Choroid plexus epithelial cell (primary cell): ENCODE data around the gene SLC35F1.
"Not testable (repeated sequence)": the region's sequence is repeated elsewhere in the genome, so short reads cannot be mapped to it uniquely, and the experiment has no call there.

Source experiments
- DNase-seq: peaks from one replicate; pipeline ENCODE4 v3.0.0-alpha.2; 2010; ENCODE audit warnings: low read depth
- H3K4me3 ChIP-seq: 2 replicates; pipeline ENCODE4 v1.5.1; 2011; ENCODE audit warnings: low read depth, mild to moderate bottlenecking, control low read depth, low read length, moderate library complexity
- TF ChIP-seq, protein P1 (sequence below): conservative IDR thresholded peaks from 2 replicates; pipeline ENCODE4 v1.5.1; 2011; ENCODE audit warnings: low read depth, mild to moderate bottlenecking, control low read depth, inconsistent platforms, low read length, moderate library complexity

SLC35F1 gene

DNA sequence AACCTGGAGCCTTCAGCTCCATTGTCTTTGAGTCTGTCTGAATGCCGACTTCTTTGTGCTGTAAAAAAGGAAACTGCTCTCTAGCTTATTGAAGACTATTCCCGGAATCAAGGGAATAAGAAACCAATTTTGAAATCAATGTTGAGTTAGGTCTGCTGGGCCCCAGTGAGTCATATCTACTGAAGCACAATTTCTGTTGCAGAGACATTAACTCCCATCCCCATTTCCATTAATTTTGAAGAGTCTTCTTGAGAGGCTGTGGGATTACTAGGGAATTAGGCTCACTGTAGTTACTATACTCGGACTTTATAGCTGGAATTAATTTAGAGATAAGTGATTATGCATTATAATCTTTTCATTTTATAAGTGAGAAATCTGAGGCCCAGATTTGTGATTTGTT is 116.7 kb downstream of the SLC35F1 start:
- TF ChIP-seq, protein P1, sequence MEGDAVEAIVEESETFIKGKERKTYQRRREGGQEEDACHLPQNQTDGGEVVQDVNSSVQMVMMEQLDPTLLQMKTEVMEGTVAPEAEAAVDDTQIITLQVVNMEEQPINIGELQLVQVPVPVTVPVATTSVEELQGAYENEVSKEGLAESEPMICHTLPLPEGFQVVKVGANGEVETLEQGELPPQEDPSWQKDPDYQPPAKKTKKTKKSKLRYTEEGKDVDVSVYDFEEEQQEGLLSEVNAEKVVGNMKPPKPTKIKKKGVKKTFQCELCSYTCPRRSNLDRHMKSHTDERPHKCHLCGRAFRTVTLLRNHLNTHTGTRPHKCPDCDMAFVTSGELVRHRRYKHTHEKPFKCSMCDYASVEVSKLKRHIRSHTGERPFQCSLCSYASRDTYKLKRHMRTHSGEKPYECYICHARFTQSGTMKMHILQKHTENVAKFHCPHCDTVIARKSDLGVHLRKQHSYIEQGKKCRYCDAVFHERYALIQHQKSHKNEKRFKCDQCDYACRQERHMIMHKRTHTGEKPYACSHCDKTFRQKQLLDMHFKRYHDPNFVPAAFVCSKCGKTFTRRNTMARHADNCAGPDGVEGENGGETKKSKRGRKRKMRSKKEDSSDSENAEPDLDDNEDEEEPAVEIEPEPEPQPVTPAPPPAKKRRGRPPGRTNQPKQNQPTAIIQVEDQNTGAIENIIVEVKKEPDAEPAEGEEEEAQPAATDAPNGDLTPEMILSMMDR = no peak

DNA sequence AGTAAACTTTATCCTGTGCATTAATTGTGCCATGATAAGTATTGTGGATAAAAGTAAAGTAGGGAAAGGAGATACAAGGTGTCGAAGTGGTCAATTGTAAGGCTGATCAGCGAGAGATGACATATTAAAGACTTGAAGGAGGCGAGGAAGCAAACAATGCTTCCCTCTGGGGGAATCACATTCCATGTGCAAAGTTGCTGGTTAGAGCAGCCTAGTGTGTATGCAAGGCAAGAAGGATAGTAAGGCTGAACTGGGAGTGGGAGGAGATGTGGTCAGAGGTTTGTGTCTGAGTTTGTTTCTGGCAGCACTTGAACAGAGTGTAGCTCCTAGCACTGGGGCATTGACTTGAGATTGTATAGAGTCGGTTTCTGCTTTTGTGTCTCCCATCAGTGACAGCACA is 122.9 kb downstream of the SLC35F1 start:
- H3K4me3 ChIP-seq = no peak overlapping the region
- TF ChIP-seq, protein P1 = no peak
- DNase-seq = no peak

More for the DNA sequence above, 116.7 kb downstream of the SLC35F1 start:
- no peak for DNase-seq
- no peak overlapping the region for H3K4me3 ChIP-seq

DNA sequence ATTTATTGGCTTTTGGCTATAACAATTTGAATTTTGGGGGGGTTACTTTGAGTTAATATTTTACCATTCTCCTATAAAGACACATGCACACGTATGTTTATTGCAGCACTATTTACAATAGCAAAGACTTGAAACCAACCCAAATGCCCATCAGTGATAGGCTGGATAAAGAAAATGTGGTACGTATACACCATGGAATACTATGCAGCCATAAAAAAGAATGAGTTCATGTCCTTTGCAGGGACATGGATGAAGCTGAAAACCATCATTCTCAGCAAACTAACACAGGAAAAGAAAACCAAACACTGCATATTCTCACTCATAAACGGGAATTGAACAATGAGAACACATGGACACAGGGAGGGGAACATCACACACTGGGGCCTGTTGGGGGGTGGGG is 130.4 kb downstream of the SLC35F1 start:
- DNase-seq, H3K4me3 ChIP-seq: not testable (repeated sequence)

DNA sequence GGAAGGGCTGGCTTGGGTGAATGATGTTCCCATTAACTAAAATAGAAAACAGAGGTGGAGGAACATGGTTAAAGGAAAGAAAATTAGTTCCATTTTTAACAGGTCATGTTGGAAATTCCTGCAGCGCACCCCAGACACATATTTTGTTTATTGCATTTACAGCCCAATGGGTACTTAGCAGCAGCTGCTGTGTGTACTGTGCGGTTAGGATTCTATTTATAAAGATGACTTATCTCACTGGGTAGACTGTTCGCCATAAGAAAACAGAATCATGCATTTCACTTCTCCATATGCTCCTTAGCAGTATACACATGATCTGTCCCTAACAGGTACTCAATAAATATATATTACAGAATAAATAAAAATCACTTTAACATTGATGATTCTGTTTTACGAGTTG is 135.8 kb downstream of the SLC35F1 start:
- TF ChIP-seq, protein P1 = no peak
- H3K4me3 ChIP-seq = no peak overlapping the region

DNA sequence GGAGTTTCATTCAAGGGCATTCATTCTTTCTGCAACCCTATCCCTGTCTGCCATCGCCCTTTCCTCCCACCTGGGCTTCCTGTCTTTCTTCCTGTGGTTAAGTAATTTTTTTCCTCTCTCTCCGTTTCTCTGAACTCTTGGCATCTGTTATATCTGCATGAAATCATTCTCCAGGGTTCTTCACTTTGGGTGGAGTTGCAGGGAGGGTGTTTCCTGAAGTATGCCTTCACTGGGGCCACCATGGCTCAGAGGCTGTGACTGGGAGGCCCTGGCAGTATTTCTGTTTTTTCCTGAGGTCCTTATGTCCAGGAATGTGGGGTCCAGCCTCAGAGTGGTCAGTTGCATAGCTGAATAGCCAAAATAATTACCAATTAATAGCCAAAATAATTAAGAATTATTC is 137.2 kb downstream of the SLC35F1 start:
- DNase-seq = no peak
- TF ChIP-seq, protein P1 = no peak

More for the DNA sequence above, 135.8 kb downstream of the SLC35F1 start:
- no peak for DNase-seq

DNA sequence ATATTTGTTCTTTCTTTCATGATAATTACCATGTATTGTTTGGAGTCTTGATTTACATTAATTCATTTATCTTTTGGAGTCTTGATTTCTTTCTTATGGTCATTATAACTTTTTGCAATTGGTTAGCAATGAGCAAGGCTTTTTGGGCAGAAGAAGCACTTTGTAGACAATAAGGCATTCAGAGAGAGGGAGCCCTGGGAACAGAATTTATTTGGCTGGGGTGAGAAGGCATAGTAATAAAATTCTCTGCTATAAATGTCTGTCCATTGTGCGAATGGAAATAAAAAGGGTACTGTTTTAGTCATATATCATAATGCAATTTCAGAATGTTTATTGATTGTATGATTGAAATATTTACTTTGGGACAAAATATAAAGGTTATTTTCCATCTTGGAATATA is 147.0 kb downstream of the SLC35F1 start:
- H3K4me3 ChIP-seq = no peak overlapping the region
- TF ChIP-seq, protein P1 = no peak
- DNase-seq = no peak

More for the DNA sequence above, 137.2 kb downstream of the SLC35F1 start:
- no peak overlapping the region for H3K4me3 ChIP-seq

DNA sequence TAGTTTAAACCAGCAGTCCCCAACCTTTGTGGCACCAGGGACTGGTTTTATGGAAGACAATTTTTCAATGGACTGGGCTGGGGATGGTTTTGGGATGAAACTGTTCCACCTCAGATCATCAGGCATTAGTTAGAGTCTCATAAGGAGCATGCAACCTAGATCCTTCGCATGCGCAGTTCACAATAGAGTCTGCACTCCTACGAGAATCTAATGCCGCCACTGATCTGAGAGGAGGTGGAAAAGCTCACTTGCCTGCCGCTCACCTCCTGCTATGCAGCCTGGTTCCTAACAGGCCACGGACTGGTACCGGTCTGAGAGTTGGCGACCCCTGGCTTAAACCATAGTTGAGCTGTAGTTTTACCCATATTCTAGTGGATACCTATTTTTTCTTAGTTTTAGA is 154.6 kb downstream of the SLC35F1 start:
- TF ChIP-seq, protein P1 = no peak

DNA sequence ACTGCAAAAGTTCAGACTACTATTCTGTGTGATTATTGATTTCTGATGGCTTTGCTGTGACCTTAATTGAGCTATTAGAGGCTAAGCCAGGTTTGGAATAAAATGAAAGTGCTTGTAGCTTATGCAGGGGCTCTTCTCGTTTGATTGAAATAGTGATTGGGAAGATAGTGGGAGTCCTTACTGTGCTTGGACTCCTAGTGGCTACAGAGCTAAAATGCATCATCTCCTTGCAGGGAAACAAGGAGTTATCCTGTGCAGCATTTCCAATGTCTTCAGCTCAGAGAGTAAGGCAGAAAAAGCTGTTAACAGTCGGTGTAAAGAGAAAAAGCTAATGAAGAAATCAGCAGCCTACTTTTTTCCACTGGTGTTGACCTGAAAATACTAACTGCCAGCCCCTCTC is 173.5 kb downstream of the SLC35F1 start:
- TF ChIP-seq, protein P1 = no peak
- no peak overlapping the region for H3K4me3 ChIP-seq
- DNase-seq = peak; percentile 2

More for the DNA sequence above, 154.6 kb downstream of the SLC35F1 start:
- no peak overlapping the region for H3K4me3 ChIP-seq
- DNase-seq = no peak
